ENCODE results near the gene ERLEC1.
"Not testable (repeated sequence)": the region's sequence is repeated elsewhere in the genome, so short reads cannot be mapped to it uniquely, and the experiment has no call there.

The ERLEC1 gene

GRCh38 chr2:53840580-53840979, 53.7 kb downstream of the ERLEC1 start:
- DNase-seq, result no peak

- not testable (repeated sequence) for DNase-seq
These were observed 54.8 kb downstream of the ERLEC1 start for GRCh38 chr2:53841651-53842050.

- DNase-seq, result no peak
These were observed 56.0 kb downstream of the ERLEC1 start for GRCh38 chr2:53842891-53843290.

- DNase-seq, result no peak
These were observed 56.8 kb downstream of the ERLEC1 start for GRCh38 chr2:53843595-53843994.

- DNase-seq, result no peak
These were observed 61.2 kb downstream of the ERLEC1 start for GRCh38 chr2:53848062-53848461.

- DNase-seq, result not testable (repeated sequence)
These were observed 64.4 kb downstream of the ERLEC1 start for GRCh38 chr2:53851052-53851757.

GRCh38 chr2:53852532-53852931, 65.7 kb downstream of the ERLEC1 start:
- DNase-seq, result no peak

- DNase-seq, result no peak
These were observed 67.8 kb downstream of the ERLEC1 start for GRCh38 chr2:53854678-53855077.

GRCh38 chr2:53856272-53856671, 69.4 kb downstream of the ERLEC1 start:
- no peak for DNase-seq

- no peak for DNase-seq
These were observed 72.7 kb downstream of the ERLEC1 start, which contains the start of gene GPR75 for GRCh38 chr2:53859206-53860181. TSS of gene GPR75 (minus strand) at chr2:53859967. CDS start at chr2:53854756, 5,211 bp downstream.

GRCh38 chr2:53861824-53862223, 75.0 kb downstream of the ERLEC1 start:
- no peak for DNase-seq

- no peak for DNase-seq
These were observed 76.8 kb downstream of the ERLEC1 start for GRCh38 chr2:53863538-53864227.

GRCh38 chr2:53865264-53865663, 78.4 kb downstream of the ERLEC1 start:
- no peak for DNase-seq

GRCh38 chr2:53865962-53866361, 79.1 kb downstream of the ERLEC1 start:
- no peak for DNase-seq

GRCh38 chr2:53867169-53867568, 80.3 kb downstream of the ERLEC1 start:
- no peak for DNase-seq

- DNase-seq, result no peak
These were observed 80.9 kb downstream of the ERLEC1 start for GRCh38 chr2:53867773-53868172.
